HG03064 (cell line): ENCODE results near the gene CLEC20A.
"Not testable (repeated sequence)": the region's sequence is repeated elsewhere in the genome, so short reads cannot be mapped to it uniquely, and the experiment has no call there.

Experiments used
- ATAC-seq: cut with Tn5 transposase; IDR thresholded peaks from one replicate; pipeline ENCODE4 v1.9.1; 2021; ENCODE audit warnings: low read depth; ENCODE audit not compliant: unreplicated experiment

Gene CLEC20A

GRCh38 chr1:178529364-178530036 lies 32.7 kb upstream of the CLEC20A start:
- no peak for ATAC-seq

GRCh38 chr1:178528953-178529335 lies 32.2 kb upstream of the CLEC20A start:
- ATAC-seq, result no peak

GRCh38 chr1:178528228-178528952 lies 31.6 kb upstream of the CLEC20A start:
- no peak for ATAC-seq

DNA sequence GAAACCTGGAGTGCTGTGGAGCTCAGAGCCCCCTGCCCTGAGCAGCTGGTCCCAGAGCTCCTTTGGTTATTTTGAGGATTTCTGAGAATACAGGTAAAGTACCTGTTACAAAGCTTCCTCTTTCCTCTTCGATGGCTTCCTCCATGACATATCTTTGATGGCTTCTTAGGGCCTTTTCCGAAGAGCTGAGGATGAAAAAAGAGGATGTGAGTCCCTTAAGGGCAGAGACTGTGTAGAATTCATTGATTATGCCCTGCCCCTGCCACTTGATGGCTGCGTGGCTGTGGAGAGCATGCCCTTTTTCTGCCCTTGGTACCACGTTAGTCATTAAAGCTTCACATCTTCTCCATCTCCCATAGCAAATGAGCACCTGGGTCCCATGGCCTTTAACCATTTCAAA lies 30.4 kb upstream of the CLEC20A start:
- no peak for ATAC-seq

- no peak for ATAC-seq
Measured at GRCh38 chr1:178521241-178521640, 24.5 kb upstream of the CLEC20A start.

DNA sequence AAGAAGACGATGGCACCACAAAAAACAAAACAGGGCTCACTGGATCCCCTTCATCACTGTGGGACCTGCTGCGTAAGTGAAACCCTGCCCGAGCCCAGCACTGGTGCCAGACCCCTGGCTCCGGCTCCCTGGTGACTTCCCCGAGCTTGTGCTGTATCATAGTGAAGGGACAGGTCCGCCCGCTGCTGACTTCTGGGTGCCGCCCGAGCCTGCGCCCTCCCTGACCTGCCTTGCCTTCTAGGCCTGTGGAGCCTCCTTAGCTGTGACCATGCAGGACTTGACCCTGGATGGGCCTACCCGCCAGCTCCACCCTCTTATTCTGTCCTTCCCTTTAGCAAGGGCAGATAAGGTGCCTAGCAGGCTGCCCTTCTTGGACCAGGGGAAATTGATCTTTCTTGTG lies 24.0 kb upstream of the CLEC20A start:
- no peak for ATAC-seq

DNA sequence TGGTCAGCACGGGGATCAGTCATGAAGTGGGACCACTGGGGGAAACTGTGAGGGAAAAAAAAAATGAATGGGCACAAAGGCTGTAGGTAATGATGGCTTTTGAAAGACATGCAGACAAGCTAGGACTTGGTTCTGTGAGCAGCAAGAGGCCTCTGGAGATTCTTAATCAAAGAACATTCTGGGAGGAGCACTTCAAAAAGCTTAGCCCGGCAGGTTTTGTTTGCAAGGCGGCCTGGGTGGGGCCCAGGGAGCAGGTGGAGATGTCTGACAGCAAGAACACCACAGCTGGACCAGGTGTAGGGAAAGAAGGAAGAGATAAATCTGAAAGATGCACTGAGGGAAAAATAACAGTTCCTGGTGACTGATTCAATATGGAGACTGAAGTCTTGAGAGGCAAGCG lies 22.1 kb upstream of the CLEC20A start:
- no peak for ATAC-seq

DNA sequence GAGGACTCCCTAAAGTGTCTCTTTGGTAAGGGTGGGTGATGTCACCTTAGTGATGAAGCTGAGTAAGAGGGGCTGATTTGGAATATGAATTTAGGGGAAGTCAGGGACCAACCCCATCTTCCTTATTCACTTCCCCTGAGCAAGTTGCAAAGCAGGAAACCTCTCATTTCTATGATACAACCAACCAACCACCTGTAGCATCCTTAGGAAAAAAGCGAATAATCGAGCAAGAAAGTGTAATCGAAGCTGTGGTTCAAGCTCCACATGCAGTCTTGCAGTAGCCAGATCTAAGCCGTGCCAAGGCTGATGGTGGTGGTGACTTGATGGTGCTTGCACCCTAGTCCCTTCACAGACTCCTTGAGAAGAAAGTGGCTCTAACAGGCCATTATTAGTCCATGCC lies 19.3 kb upstream of the CLEC20A start:
- no peak for ATAC-seq

DNA sequence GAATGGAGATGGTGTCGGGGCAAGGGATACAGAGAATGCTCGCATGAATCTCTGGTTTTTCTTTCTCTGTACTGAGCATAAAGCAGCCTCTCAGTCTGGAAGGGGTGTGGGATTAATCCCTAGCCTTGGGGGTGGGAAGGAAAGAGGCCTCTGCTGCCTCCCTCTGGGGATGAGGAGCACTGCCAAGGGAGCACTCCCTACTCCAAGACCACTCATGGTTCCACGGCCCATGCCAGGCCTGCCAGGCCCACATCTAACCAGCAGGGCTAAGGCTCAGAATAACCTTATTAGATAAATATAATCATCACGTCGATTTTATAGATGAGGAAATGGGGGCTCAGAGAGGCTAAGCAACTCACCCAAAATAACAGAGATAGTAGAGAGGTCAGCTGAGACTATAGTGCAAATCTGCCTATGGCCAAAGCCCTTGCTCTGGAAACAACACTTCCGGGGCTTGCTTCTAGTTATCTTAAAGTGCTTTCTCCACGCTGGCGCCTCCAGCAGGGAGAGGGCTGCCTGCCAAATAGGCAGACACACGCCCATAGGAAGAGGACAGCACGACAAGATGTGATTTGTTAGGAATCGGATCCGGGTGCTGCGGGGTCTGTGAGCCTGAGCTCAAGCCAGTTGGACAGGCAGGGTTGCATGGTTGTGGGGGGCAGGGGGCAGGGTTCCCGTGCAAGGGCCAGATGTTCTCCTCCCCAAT lies 16.7 kb upstream of the CLEC20A start:
- no peak for ATAC-seq

DNA sequence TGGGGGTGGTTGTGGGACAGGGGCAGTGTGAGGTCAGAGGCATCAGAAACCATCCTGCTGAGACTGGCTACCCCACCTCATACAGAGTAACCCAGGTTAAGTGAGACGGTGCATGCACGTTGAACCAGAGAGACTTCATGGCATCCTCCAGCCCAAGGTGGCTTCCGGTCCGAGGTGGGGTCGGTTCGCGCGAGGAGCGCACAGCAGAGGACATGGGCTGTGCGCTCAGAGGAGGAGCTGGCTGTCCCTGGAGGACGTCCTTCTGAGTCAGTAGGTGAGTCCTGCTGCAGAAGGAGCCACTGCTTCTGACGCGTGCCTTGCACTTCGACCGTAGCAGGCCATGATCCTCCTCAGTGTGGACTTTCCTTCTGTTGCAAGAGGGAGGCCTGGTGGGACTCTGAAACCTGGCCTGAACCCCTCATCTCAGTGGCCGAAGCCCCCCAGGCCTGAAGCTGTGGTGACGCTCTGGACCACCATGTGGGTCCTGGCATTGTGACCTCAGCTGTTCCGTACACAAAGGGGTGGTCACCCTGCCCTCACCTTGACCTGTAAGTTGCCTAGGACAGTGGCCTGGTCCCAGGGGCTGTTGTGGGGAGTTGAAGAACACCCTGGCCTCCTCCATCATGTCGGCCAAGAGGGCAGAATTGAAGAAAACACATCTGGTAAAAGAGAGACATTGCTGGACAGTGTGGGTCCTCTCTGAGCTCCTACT lies 16.0 kb upstream of the CLEC20A start, which contains the start of gene TEX35:
TSS of gene TEX35 (plus strand) at position 544 of the 712 bp plus-strand sequence. CDS start at position 624, 80 bp downstream.
- ATAC-seq, result no peak

GRCh38 chr1:178510155-178510554 lies 13.4 kb upstream of the CLEC20A start:
- ATAC-seq, result no peak

GRCh38 chr1:178509414-178510007 lies 12.7 kb upstream of the CLEC20A start:
- no peak for ATAC-seq

GRCh38 chr1:178506669-178507068 lies 9.9 kb upstream of the CLEC20A start:
- ATAC-seq, result no peak

- no peak for ATAC-seq
Measured at GRCh38 chr1:178506177-178506576, 9.4 kb upstream of the CLEC20A start.

- no peak for ATAC-seq
Measured at GRCh38 chr1:178504286-178504685, 7.5 kb upstream of the CLEC20A start.

DNA sequence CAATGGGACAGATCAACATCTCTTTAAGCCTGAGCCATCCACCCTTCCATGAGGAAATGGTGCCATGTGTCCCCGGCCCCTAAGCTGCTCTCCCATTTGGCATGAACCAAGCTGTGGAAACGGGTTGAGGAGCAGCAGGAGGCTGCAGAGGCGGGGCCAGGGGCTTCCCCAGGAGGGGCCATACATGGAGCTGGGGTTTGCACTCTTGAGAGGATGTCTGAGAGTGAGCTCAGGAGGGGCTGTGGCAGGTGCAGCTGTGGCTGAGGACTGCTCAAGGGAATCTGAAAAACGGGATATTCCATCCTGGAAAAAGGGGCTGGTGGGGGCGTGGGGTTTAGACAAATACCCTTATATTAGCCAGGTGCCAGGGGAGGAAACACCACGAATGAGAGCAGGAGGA lies 7.1 kb upstream of the CLEC20A start:
- ATAC-seq, result no peak

GRCh38 chr1:178503316-178503715 lies 6.6 kb upstream of the CLEC20A start:
- ATAC-seq, result not testable (repeated sequence)

DNA sequence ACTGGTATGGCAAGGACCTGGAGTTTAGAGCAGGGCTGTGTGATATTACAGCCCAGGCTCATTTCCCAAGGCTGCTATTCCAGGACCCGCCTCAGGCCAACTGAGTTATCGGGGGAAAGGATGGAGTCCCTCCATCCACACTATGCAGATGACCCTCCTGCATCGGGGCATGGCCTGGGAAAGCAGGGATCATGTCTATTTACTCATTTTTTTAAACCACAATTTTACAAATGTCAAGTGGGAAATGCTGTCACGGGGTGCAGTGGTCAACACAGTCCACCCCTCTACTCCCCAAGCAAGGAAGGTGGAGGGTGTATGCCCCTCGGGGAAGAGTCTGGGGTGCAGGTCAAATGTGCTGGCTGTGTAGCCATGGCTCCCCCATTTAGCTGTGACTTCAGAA lies 6.1 kb upstream of the CLEC20A start:
- no peak for ATAC-seq

- no peak for ATAC-seq
Measured at GRCh38 chr1:178502330-178502714, 5.6 kb upstream of the CLEC20A start.

- peak; percentile 84 for ATAC-seq
Measured at GRCh38 chr1:178501705-178502329, 5.1 kb upstream of the CLEC20A start.
